AG09309 (cell line): ENCODE results near the gene DYNLT3.

Experiments
- DNase-seq: peaks from one replicate; pipeline ENCODE4 v3.0.0-alpha.2; 2010; ENCODE audit warnings: low read depth
- H3K4me3 ChIP-seq: 2 replicates; pipeline ENCODE4 v1.5.1; 2011; ENCODE audit warnings: mild to moderate bottlenecking, low read depth, low read length, moderate library complexity; ENCODE audit not compliant: control insufficient read depth
- CTCF ChIP-seq: IDR thresholded peaks from 2 replicates; pipeline ENCODE4 v1.5.1; 2011; ENCODE audit warnings: mild to moderate bottlenecking, low read depth, low read length, inconsistent platforms; ENCODE audit not compliant: insufficient read depth, control insufficient read depth; ENCODE audit errors: missing control alignments

DYNLT3 gene

DNA sequence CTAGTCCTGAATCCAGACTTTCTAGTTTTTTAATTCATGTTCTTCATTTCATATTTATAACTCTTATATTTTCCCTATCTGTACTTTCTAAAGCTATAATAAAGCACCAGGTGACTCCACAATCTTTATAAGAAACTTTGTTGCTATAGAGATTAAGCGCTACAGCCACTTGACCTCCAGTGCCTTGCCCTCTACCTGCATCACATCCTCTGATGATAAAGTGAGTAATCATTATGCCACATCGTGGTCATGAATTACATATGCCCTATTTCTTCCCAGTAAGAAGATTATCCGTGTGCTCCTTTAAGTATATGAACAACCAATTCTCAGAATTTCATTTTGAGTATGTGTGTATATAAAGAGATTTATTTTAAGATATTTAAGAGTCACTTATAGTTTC lies 6.8 kb upstream of the DYNLT3 start:
- TF ChIP-seq CTCF, result no peak
- no peak for DNase-seq
- no peak overlapping the region for H3K4me3 ChIP-seq

DNA sequence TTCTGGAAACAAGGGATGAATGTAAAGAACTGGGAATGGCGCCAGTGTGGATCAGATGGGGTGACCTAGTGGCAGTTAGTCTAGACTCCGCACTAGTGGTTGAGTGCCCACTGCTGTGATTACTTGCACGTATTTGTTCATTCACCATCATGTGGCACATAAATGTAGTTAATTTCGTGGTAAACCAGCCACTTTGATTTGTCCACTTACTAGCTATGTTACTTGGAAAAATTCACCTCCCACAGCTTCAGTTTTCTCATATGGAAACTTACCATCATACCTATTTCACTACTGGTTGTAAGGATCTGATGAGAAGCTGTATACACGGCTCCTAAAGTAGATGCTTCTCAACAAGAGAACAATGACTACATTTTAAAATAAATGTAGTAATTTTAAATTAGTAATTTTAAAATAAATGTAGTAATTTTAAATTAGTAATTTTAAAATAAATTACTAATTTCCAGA lies 394 bp upstream of the DYNLT3 start:
- TF ChIP-seq CTCF, result no peak
- H3K4me3 ChIP-seq, result peak overlapping the region; percentile 74
- DNase-seq, result no peak

- H3K4me3 ChIP-seq, result peak overlapping the region; percentile 74
- no peak for DNase-seq
- no peak for TF ChIP-seq CTCF
These were observed 825 bp downstream of the DYNLT3 start for GRCh38 chrX:37846558-37846933.

GRCh38 chrX:37846141-37846540 lies 1.2 kb downstream of the DYNLT3 start:
- no peak for TF ChIP-seq CTCF
- no peak overlapping the region for H3K4me3 ChIP-seq
- no peak for DNase-seq

DNA sequence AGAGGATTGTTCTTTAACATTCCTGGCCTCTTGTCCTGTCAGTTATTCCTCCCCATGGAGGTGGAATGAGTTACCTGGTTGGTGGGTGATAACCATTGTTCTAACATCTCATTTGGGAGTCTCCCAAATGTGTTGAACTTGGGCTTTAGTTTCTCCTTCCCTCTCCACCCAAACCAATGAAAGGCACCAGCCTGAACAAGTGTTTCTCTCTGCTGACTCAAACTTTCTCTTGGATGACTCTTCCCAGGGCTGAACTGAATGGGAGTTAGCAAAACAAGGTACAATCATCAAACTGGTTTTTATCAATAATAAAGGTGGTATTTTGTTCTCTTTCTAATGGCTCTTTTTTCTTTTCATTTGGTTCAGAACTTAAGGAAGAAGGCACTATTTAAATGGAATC lies 2.7 kb downstream of the DYNLT3 start:
- H3K4me3 ChIP-seq, result no peak overlapping the region
- no peak for DNase-seq
- no peak for TF ChIP-seq CTCF

- no peak for DNase-seq
- no peak overlapping the region for H3K4me3 ChIP-seq
- no peak for TF ChIP-seq CTCF
These were observed 6.4 kb downstream of the DYNLT3 start for GRCh38 chrX:37840931-37841330.

DNA sequence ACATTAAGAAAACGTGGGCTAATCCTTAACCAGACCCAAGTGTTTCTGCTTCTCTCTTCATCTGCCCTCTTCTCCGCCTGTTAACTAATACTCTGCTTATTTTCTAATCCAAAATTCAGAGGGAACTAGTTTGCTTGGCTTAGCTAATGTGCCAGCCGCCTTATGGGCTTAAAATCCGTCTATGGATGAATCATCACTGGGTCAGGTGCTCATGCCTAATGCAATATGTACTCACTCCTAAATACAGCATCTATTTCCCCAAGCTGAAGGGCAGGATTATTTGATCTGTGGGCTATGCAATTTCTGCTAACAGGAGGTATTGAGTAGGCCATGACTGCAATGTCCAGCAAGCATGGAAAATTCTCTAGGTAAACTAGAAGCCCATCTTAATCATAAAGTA lies 12.4 kb downstream of the DYNLT3 start:
- TF ChIP-seq CTCF, result no peak
- DNase-seq, result no peak
- H3K4me3 ChIP-seq, result no peak overlapping the region
